Measurements from ENCODE around the gene ZBTB16. TPM values are rescaled to one million over a fixed set of nuclear protein-coding genes. Genes with fewer than 3 reads are reported as not detected.

The ZBTB16 gene
- total RNA-seq, 4 donors from 2014 or later, result 10.4 to 137 (median 18.8) TPM

DNA sequence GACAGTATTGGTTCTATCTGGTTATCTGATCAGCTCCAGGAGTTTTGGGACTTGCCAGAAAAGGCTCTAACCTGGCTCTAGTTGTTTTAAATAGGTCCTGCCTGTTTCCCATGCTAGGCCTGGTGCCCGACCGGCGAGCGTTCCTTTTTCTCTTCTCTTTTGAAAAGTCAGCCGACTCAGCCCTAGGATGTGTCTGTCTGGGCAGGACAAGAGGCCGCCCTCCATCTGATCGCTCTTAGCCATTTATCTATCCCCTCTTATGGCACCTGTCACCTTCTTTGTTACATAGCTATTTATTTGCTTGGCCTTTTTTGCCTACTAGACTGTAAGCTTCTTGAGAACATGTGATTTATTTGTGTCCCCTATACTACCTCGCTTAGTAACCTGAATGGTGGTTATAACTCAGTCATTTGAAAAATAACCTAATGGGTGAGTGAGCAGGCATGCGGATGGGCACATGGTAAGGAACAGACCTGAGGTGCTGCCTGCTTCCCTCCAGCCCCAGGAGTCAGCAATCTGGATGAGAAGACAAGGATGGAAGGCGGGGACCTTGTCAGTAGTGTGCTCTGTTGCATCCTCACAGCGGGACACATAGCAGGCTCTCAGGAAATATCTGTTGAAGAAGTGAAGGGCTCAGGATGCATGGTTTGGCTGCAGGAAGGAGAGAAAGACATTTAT is 108.4 kb downstream of the ZBTB16 start:
- intact Hi-C loops (cut with DNase I), result no loop called here
- no peaks in the 10 kb centered on the region for H3K9me3 ChIP-seq
- DNase-seq, result no peak
- 57% methylated on average over 10 to 11 of the region's 11 CpGs for WGBS, 2 donors
- peak overlapping the region; percentile 89 to 99 (median 96) for H3K27ac ChIP-seq
- H3K4me3 ChIP-seq, result peak overlapping the region in 1 of 4 donors; percentile 12
- H3K4me1 ChIP-seq, result peaks cover 74 to 100% (median 93%) of the 10 kb centered on the region in 3 donors
- H3K36me3 ChIP-seq, result peaks cover 0 to 8% (median 0%) of the 10 kb centered on the region in 3 donors
- H3K27me3 ChIP-seq, result peaks cover 0 to 53% (median 0%) of the 10 kb centered on the region in 4 donors
- TF ChIP-seq POLR2A (IDR thresholded peaks at IDR 0.05), result no peak
- TF ChIP-seq, protein P1, sequence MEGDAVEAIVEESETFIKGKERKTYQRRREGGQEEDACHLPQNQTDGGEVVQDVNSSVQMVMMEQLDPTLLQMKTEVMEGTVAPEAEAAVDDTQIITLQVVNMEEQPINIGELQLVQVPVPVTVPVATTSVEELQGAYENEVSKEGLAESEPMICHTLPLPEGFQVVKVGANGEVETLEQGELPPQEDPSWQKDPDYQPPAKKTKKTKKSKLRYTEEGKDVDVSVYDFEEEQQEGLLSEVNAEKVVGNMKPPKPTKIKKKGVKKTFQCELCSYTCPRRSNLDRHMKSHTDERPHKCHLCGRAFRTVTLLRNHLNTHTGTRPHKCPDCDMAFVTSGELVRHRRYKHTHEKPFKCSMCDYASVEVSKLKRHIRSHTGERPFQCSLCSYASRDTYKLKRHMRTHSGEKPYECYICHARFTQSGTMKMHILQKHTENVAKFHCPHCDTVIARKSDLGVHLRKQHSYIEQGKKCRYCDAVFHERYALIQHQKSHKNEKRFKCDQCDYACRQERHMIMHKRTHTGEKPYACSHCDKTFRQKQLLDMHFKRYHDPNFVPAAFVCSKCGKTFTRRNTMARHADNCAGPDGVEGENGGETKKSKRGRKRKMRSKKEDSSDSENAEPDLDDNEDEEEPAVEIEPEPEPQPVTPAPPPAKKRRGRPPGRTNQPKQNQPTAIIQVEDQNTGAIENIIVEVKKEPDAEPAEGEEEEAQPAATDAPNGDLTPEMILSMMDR (IDR thresholded peaks at IDR 0.05), result no peak

DNA sequence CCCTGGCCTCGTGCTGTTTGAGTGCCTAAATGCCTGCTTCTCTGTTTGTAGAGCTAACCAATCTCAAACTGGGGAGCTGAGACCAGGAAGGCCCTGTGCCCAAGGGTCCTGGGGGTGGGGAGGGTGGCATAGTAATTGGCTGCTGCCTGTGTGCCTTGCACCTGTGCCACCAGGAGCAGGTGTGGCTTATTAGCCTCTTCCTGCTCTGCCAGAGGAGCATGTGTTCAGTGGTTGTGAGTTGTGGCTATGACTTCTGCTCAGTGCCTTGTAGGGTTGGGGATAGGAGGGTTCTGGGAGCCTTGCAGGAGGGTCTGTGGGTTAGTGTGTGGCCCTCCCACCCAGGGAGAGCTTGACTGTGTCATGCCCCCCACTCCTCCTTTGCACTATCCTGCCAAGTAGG is 109.2 kb downstream of the ZBTB16 start:
- peak overlapping the region in 1 of 4 donors; percentile 29 for H3K4me3 ChIP-seq
- DNase-seq, result no peak
- H3K36me3 ChIP-seq, result peaks cover 0 to 8% (median 0%) of the 10 kb centered on the region in 3 donors
- no peaks in the 10 kb centered on the region for H3K9me3 ChIP-seq
- TF ChIP-seq, protein P1 (IDR thresholded peaks at IDR 0.05), result no peak
- TF ChIP-seq POLR2A (IDR thresholded peaks at IDR 0.05), result no peak
- peak overlapping the region; percentile 89 to 99 (median 96) for H3K27ac ChIP-seq
- peaks cover 71 to 100% (median 95%) of the 10 kb centered on the region in 3 donors for H3K4me1 ChIP-seq
- intact Hi-C loops (cut with DNase I), result no loop called here
- peaks cover 0 to 55% (median 0%) of the 10 kb centered on the region in 4 donors for H3K27me3 ChIP-seq
- 80 to 86% methylated on average over 1 of the region's 1 CpG for WGBS, 2 donors

DNA sequence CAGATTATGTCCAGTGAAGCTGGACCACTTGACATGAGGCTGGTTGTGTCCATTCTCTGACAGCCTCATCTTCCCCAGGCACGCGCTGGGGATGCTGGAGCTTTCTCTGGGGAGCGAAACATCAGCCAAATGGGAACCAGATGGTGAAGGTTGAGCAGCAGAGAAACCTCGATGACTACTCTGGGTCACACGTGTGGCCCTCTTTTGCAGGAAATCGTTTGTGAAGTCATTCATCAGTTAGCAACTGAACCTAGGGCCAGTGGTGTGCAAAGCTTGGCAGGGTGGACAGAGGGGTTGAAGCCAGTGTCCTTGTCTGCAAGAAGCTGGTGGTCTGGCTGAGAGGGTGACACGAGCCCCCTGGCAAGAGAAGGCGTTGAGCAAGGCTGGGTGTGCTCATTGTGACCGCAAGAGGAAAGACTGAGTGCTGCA is 109.8 kb downstream of the ZBTB16 start:
- intact Hi-C loops (cut with DNase I), result no loop called here
- H3K36me3 ChIP-seq, result peaks cover 0 to 8% (median 0%) of the 10 kb centered on the region in 3 donors
- TF ChIP-seq, protein P1 (IDR thresholded peaks at IDR 0.05), result no peak
- TF ChIP-seq POLR2A (IDR thresholded peaks at IDR 0.05), result no peak
- peak overlapping the region in 1 of 4 donors; percentile 0 for H3K4me3 ChIP-seq
- 64 to 71% methylated on average over 3 to 6 of the region's 9 CpGs for WGBS, 2 donors
- H3K4me1 ChIP-seq, result peaks cover 64 to 100% (median 92%) of the 10 kb centered on the region in 3 donors
- no peaks in the 10 kb centered on the region for H3K9me3 ChIP-seq
- peaks cover 0 to 49% (median 0%) of the 10 kb centered on the region in 4 donors for H3K27me3 ChIP-seq
- no peak for DNase-seq
- peak overlapping the region; percentile 89 to 99 (median 96) for H3K27ac ChIP-seq

DNA sequence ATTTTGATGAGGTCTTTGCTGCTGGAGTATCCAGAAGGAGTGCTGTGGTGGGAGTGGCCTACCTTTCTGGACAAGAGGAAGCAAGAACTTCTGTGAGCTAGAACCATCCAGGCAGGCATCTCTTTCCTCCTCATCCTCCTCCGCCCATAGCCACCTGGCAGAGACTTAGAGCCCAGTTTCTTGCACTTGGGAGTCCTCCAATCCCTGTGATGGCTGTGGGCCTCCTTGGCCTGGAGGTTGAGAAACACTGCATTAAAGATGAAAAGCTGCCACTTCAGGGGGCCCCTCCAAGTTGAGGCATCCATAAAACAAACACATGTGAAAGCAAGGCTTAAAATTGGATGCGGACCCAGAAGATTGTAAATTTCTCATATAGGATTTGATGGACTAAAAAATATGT is 110.3 kb downstream of the ZBTB16 start:
- H3K36me3 ChIP-seq, result peaks cover 0 to 10% (median 0%) of the 10 kb centered on the region in 3 donors
- H3K27ac ChIP-seq, result peak overlapping the region; percentile 68 to 99 (median 96)
- intact Hi-C loops (cut with DNase I), result no loop called here
- TF ChIP-seq POLR2A (IDR thresholded peaks at IDR 0.05), result no peak
- H3K4me3 ChIP-seq, result peak overlapping the region in 1 of 4 donors; percentile 0
- H3K4me1 ChIP-seq, result peaks cover 61 to 100% (median 87%) of the 10 kb centered on the region in 3 donors
- H3K27me3 ChIP-seq, result peaks cover 0 to 47% (median 0%) of the 10 kb centered on the region in 4 donors
- 82 to 89% methylated on average over 2 of the region's 2 CpGs for WGBS, 2 donors
- H3K9me3 ChIP-seq, result no peaks in the 10 kb centered on the region
- no peak for DNase-seq

DNA sequence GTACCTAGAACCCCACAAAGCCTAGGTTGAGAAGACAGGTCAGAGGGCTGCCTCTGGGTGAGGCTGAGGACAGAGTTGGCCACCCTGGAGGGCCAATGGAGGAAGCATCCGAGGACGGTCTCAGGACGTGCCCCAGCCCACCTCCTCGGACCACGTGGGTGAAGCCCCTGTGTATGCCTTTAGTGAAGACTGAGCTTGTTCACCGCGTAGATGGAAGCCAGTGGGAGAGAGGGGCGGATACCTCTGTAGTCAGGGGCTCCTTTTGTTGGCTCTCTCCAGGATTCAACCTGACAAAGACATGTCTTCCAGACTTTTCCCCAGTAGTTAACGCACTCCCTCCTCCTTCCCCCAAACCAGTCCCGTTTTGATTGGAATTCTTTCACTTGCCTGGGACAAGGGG is 110.7 kb downstream of the ZBTB16 start:
- Histone ChIP-seq H3K9me3 (no peaks in the 10 kb centered on the region), H3K27me3 (peaks cover 0 to 48% (median 0%) of the 10 kb centered on the region in 4 donors), H3K4me3 (no peak overlapping the region), H3K36me3 (peaks cover 0 to 14% (median 0%) of the 10 kb centered on the region in 3 donors), H3K4me1 (peaks cover 58 to 100% (median 87%) of the 10 kb centered on the region in 3 donors), H3K27ac (peak overlapping the region; percentile 68 to 99 (median 96))
- intact Hi-C loops (cut with DNase I), result no loop called here
- DNase-seq, result no peak
- 86 to 93% methylated on average over 3 to 10 of the region's 10 CpGs for whole genome bisulfite sequencing, 2 donors
- TF ChIP-seq POLR2A (IDR thresholded peaks at IDR 0.05), result no peak
- TF ChIP-seq, protein P1 (IDR thresholded peaks at IDR 0.05), result no peak

Measured in esophagus squamous epithelium (tissue), 5 donors.